Tibial nerve (tissue), 4 donors: ENCODE results near the gene SLC1A1. TPM values are rescaled to one million over a fixed set of nuclear protein-coding genes. Genes with fewer than 3 reads are reported as not detected.
A peak's percentile ranks its signal among the peaks of the same experiment; 100 is the strongest.

Source experiments
- DNase-seq, 2 donors: peaks; one replicate each; pipeline ENCODE4 v3.0.0-alpha.2; 2019; ENCODE audit warnings: low spot score in 2 of 2
- H3K27ac ChIP-seq, 4 donors: fragments of 200-600 bp; sonication (generic) in 3 of 4; one replicate each; pipeline ENCODE4 v1.5.1; 2017 to 2019; ENCODE audit warnings: mild to moderate bottlenecking in 1 of 4
- H3K27me3 ChIP-seq, 2 donors: fragments of 200-600 bp; sonication (generic) in 1 of 2; one replicate each; pipeline versions ENCODE4 v1.5.1 to v1.6.0; 2017 to 2019
- H3K36me3 ChIP-seq, 3 donors: fragments of 200-600 bp; sonication (generic); one replicate each; pipeline ENCODE4 v1.5.1; 2018 to 2019
- H3K4me1 ChIP-seq, 4 donors: fragments of 200-600 bp; sonication (generic) in 3 of 4; one replicate each; pipeline ENCODE4 v1.5.1; 2017 to 2019
- H3K4me3 ChIP-seq, 4 donors: fragments of 200-600 bp; sonication (generic) in 3 of 4; one replicate each; pipeline ENCODE4 v1.5.1; 2017 to 2019; ENCODE audit warnings: mild to moderate bottlenecking in 1 of 4, moderate library complexity in 1 of 4
- H3K9me3 ChIP-seq, 4 donors: fragments of 200-600 bp; sonication (generic) in 3 of 4; one replicate each; pipeline ENCODE4 v1.5.1; 2017 to 2019
- EP300 ChIP-seq, 2 donors: sonication (generic); formaldehyde crosslinking; IDR thresholded peaks; one replicate each; pipeline ENCODE4 v1.6.1; 2017; ENCODE audit warnings: antibody characterized with exemption in 2 of 2, mild to moderate bottlenecking in 1 of 2
- POLR2A ChIP-seq, 2 donors: fragments of 450-650 bp; IDR thresholded peaks; one replicate each; pipeline ENCODE4 v1.6.1; 2017; ENCODE audit warnings: antibody characterized with exemption in 2 of 2, mild to moderate bottlenecking in 2 of 2, moderate library complexity in 2 of 2
- WGBS, 2 donors: methylation state at CpG; one replicate each; pipeline ENCODE4 v1.1.5; 2018; 5-methylcytosine and 5-hydroxymethylcytosine counted together
- total RNA-seq, 4 donors: library from RNA; depleted of rRNA; stranded (reverse); fragments of >200 nt; gene quantifications; one replicate each; pipeline ENCODE4 v1.1.0, GENCODE V29; 2016
- TF ChIP-seq, protein P1 (sequence below), 5 experiments: fragments of 200-600 bp in 3 of 5; fragments of 450-650 bp in 2 of 5; sonication (generic) in 3 of 5; IDR thresholded peaks; one replicate each; pipeline ENCODE4 v1.5.1; 2016 to 2019; ENCODE audit warnings: antibody characterized with exemption in 5 of 5, mild to moderate bottlenecking in 3 of 5, moderate library complexity in 2 of 5

Gene SLC1A1
- total RNA-seq, 4 donors from 2014 or later = 4.0 to 16.8 (median 6.7) TPM

DNA sequence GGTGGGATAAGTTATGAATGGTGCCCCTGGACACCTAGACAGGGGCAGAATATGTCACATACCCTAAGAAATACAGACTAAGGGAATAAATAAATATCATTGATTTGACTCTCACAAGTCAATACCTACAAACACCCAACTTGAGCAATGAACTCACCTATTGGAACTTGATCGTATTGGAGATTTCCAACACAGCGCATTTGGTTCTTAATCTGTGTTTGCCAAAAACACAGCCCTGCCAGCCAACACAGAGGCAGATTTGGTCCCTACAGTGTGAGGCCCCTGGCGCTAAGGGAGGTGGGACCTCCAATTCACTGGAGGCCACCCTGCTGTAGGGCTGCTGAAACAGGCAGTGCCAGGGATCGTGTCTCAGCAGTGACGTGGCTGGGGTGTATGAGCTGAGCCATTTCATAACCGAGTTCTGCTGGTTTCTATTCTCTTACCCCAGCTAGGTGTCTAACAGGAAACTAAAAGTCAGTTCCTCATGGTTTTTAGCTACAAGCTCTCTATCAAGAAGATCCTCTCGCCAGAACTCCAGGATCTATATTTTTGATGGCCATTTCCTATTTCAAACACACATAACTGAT lies 84.5 kb downstream of the SLC1A1 start:
- no peaks in the 10 kb centered on the region for H3K9me3 ChIP-seq
- H3K27me3 ChIP-seq = no peaks in the 10 kb centered on the region
- H3K36me3 ChIP-seq = peaks cover 0 to 12% (median 0%) of the 10 kb centered on the region in 3 donors
- TF ChIP-seq, protein P1, sequence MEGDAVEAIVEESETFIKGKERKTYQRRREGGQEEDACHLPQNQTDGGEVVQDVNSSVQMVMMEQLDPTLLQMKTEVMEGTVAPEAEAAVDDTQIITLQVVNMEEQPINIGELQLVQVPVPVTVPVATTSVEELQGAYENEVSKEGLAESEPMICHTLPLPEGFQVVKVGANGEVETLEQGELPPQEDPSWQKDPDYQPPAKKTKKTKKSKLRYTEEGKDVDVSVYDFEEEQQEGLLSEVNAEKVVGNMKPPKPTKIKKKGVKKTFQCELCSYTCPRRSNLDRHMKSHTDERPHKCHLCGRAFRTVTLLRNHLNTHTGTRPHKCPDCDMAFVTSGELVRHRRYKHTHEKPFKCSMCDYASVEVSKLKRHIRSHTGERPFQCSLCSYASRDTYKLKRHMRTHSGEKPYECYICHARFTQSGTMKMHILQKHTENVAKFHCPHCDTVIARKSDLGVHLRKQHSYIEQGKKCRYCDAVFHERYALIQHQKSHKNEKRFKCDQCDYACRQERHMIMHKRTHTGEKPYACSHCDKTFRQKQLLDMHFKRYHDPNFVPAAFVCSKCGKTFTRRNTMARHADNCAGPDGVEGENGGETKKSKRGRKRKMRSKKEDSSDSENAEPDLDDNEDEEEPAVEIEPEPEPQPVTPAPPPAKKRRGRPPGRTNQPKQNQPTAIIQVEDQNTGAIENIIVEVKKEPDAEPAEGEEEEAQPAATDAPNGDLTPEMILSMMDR (IDR thresholded peaks at IDR 0.05) = no peak
- TF ChIP-seq EP300 (IDR thresholded peaks at IDR 0.05) = no peak
- no peak for TF ChIP-seq POLR2A (IDR thresholded peaks at IDR 0.05)
- peaks cover 0 to 3% (median 0%) of the 10 kb centered on the region in 4 donors for H3K4me1 ChIP-seq
- H3K27ac ChIP-seq = no peak overlapping the region
- WGBS, 2 donors = 93 to 94% methylated on average over 7 of the region's 7 CpGs
- DNase-seq = no peak
- no peak overlapping the region for H3K4me3 ChIP-seq

DNA sequence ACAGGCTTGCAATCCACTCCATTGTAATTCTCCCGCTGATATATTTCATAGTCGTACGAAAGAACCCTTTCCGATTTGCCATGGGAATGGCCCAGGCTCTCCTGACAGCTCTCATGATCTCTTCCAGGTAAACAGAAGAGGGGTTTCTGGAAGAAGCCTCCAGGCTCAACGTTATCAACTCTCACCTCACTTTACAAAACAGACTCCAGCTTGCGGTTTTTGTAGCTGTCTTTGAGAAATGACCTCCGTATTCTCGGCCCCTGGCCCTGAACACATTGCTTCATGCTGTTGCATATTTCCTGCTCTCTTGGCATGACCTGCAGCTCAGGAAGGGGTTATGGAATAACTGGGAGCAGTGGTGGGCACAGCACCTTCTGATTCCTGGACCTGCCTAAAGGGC lies 85.7 kb downstream of the SLC1A1 start:
- 87 to 91% methylated on average over 8 of the region's 8 CpGs for WGBS, 2 donors
- H3K4me3 ChIP-seq = no peak overlapping the region

DNA sequence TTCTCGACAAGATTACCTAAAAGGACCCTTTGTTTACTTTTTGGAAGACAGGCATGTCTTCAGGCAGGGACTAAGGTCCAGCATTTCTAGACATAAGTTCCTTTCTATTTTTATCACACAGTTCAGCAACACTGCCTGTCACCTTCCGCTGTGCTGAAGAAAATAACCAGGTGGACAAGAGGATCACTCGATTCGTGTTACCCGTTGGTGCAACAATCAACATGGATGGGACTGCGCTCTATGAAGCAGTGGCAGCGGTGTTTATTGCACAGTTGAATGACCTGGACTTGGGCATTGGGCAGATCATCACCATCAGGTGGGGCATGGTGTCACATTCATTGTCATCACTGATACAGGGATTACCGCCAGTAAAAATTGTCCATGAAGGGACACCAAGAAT lies 86.2 kb downstream of the SLC1A1 start:
- Histone ChIP-seq H3K27me3 (no peaks in the 10 kb centered on the region), H3K36me3 (peaks cover 0 to 12% (median 0%) of the 10 kb centered on the region in 3 donors), H3K4me3 (no peak overlapping the region), H3K27ac (no peak overlapping the region), H3K4me1 (peaks cover 0 to 3% (median 0%) of the 10 kb centered on the region in 4 donors), H3K9me3 (no peaks in the 10 kb centered on the region)
- no peak for DNase-seq
- 90 to 94% methylated on average over 8 of the region's 8 CpGs for WGBS, 2 donors
- TF ChIP-seq, protein P1 (IDR thresholded peaks at IDR 0.05) = no peak
- TF ChIP-seq EP300 (IDR thresholded peaks at IDR 0.05) = no peak
- TF ChIP-seq POLR2A (IDR thresholded peaks at IDR 0.05) = no peak

More for the DNA sequence above, 85.7 kb downstream of the SLC1A1 start:
- no peak for DNase-seq
- H3K27ac ChIP-seq = no peak overlapping the region
- H3K27me3 ChIP-seq = no peaks in the 10 kb centered on the region
- peaks cover 0 to 12% (median 0%) of the 10 kb centered on the region in 3 donors for H3K36me3 ChIP-seq
- TF ChIP-seq EP300 (IDR thresholded peaks at IDR 0.05) (no peak), POLR2A (IDR thresholded peaks at IDR 0.05) (no peak)
- TF ChIP-seq, protein P1 (IDR thresholded peaks at IDR 0.05) = no peak
- no peaks in the 10 kb centered on the region for H3K9me3 ChIP-seq
- peaks cover 0 to 3% (median 0%) of the 10 kb centered on the region in 4 donors for H3K4me1 ChIP-seq

DNA sequence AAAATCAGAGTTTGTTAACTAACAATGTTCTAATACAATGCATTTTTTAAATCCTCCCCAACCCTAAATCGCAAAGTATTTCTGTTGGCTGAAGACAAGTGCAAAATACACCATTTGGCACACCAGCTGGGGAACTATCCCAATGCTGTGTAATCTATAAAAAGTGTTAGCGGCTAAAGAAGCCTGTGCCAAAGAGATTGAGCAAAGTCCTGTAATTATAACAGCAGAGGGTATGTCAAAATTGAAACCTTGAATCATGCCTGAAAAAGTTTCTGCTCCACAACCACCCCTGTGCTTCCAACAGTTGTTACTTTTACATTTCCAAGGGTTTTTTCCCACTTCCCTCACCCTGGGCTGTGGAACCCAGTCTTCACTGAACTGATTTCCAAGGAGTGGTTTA lies 88.7 kb downstream of the SLC1A1 start:
- DNase-seq = no peak
- Histone ChIP-seq H3K36me3 (peaks cover 0 to 24% (median 0%) of the 10 kb centered on the region in 3 donors), H3K4me3 (no peak overlapping the region), H3K4me1 (peaks cover 0 to 7% (median 0%) of the 10 kb centered on the region in 4 donors), H3K27ac (peak overlapping the region in 1 of 4 donors; percentile 60), H3K27me3 (no peaks in the 10 kb centered on the region), H3K9me3 (no peaks in the 10 kb centered on the region)
- TF ChIP-seq, protein P1 (IDR thresholded peaks at IDR 0.05) = no peak
- no peak for TF ChIP-seq EP300 (IDR thresholded peaks at IDR 0.05)
- no peak for TF ChIP-seq POLR2A (IDR thresholded peaks at IDR 0.05)
- 62 to 75% methylated on average over 2 of the region's 2 CpGs for WGBS, 2 donors

DNA sequence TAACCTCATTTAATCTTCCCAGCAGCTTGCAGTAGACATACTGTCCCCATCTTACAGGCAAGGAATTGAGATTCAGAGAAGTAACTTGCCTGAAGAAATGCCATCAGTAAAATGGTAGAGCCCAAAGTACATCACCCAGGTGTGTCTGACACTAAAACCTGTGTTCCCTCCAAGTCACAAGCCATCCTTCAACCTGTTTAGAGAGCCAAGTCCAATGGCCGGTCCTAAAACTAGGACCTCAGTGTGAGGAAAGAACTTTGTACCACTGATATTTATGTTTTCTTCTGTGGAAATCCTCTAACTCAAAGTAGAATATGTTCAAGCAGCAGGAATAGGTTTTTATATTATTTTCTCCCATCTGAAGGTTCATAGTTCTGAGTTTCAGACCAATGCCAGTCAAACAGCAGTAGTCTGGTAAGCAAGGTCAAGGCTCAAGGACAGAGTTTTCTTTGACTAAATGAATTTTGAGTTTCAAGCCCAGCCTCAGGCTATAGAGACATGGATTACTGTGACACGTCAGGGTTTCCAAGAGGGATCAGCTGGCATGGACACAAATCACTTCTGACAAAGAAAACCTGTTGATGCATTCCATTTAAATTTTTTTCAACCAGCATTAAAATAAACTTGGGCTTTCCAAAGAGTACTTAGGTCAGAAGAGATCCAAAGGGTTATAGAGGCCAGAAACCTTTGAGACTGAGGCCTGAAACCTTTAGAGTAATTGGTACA lies 90.9 kb downstream of the SLC1A1 start:
- Histone ChIP-seq H3K4me3 (no peak overlapping the region), H3K36me3 (peaks cover 0 to 20% (median 0%) of the 10 kb centered on the region in 3 donors), H3K4me1 (peaks cover 0 to 7% (median 0%) of the 10 kb centered on the region in 4 donors), H3K27me3 (no peaks in the 10 kb centered on the region), H3K27ac (no peak overlapping the region), H3K9me3 (no peaks in the 10 kb centered on the region)
- no peak for TF ChIP-seq EP300 (IDR thresholded peaks at IDR 0.05)
- TF ChIP-seq, protein P1 (IDR thresholded peaks at IDR 0.05) = no peak
- no peak for TF ChIP-seq POLR2A (IDR thresholded peaks at IDR 0.05)
- no peak for DNase-seq
- WGBS, 2 donors = 81 to 92% methylated on average over 2 of the region's 2 CpGs
